K562 (cell line): Measurements from ENCODE around the gene TRPM4. TPM values are rescaled to one million over a fixed set of nuclear protein-coding genes. Genes with fewer than 3 reads are reported as not detected.
A peak's percentile ranks its signal among the peaks of the same experiment; 100 is the strongest.

Experiments used
- ATAC-seq: fragments of 200-7000 bp; cut with Tn5 transposase; 3 replicates; pipeline ENCODE4 v1.9.1; 2020; ENCODE audit warnings: moderate library complexity
- BruUV-seq: library from RNA; stranded (reverse); fragments of 400-500 nt; replicated peaks from 2 replicates; lab custom pipeline; 2021; lab: Mats Ljungman, UMichigan
- CTCF ChIA-PET: fragments of 300-600 bp; formaldehyde crosslinking; extraction: SDS; loops from one replicate; lab custom pipeline; 2021; ENCODE audit warnings: low intra/inter-chr PET ratio; lab: Yijun Ruan, JAX
- POLR2A ChIA-PET: fragments of 300-600, 350-650 bp; sonication (Branson Sonifier 250); formaldehyde crosslinking; extraction: SDS; loops from one replicate; lab custom pipeline; 2021; ENCODE audit warnings: antibody characterized with exemption, inconsistent platforms; lab: Yijun Ruan, JAX
- DNase-seq, 4 experiments: peaks; one replicate each; pipeline versions ENCODE4 v3.0.0 to v3.0.0-alpha.2; 2011 to 2018; ENCODE audit warnings: low spot score in 3 of 4, mixed read lengths in 3 of 4; ENCODE audit errors: extremely low read depth in 1 of 4
- FAIRE-seq: peaks from 2 replicates; lab custom pipeline; 2011; peaks lifted over from hg19 to GRCh38; lab: Jason Lieb, UNC
- H2AFZ ChIP-seq: 2 replicates; pipeline ENCODE4 v1.6.0; 2011; ENCODE audit warnings: low read depth, low read length, control low read depth, inconsistent platforms
- H3K27ac ChIP-seq: fragments of 200-600 bp; 3 replicates; pipeline ENCODE4 v1.8.0; 2011; ENCODE audit warnings: low read depth, mild to moderate bottlenecking, control low read depth, inconsistent platforms, low read length, moderate library complexity, mixed read lengths; ENCODE audit errors: extremely low read depth
- H3K27me3 ChIP-seq, 2 experiments: fragments of 300-600 bp in 1 of 2; 2 replicates in 1 of 2; 3 replicates in 1 of 2; pipeline versions ENCODE4 v1.6.0 to v1.8.0; 2011; ENCODE audit warnings: inconsistent platforms in 2 of 2, low read length in 2 of 2, mild to moderate bottlenecking in 1 of 2, mixed read lengths in 1 of 2, moderate library complexity in 1 of 2; ENCODE audit not compliant: control insufficient read depth in 2 of 2, insufficient read depth in 2 of 2
- H3K36me3 ChIP-seq: fragments of 300-600 bp; 3 replicates; pipeline ENCODE4 v1.8.0; 2011; ENCODE audit warnings: mild to moderate bottlenecking, low read length, inconsistent platforms; ENCODE audit not compliant: control insufficient read depth, insufficient read depth
- H3K4me1 ChIP-seq, 2 experiments: fragments of 200-600 bp in 1 of 2; replicated peaks in 1 of 2; 2 replicates in 1 of 2; 3 replicates in 1 of 2; pipeline versions ENCODE4 v1.5.1 to v1.8.0; 2011; ENCODE audit warnings: inconsistent platforms in 2 of 2, low read length in 2 of 2, mild to moderate bottlenecking in 1 of 2, mixed read lengths in 1 of 2, moderate library complexity in 1 of 2; ENCODE audit not compliant: control insufficient read depth in 2 of 2, insufficient read depth in 2 of 2
- H3K4me2 ChIP-seq: 2 replicates; pipeline ENCODE4 v1.6.1; 2011; ENCODE audit warnings: low read length, control low read depth, inconsistent platforms, mixed read lengths; ENCODE audit not compliant: insufficient read depth
- H3K4me3 ChIP-seq: fragments of 200-600 bp; sonication (generic), shearing (Covaris generic); 2 replicates; pipeline ENCODE4 v1.5.1; 2016; ENCODE audit warnings: control low read depth, inconsistent platforms
- H3K79me2 ChIP-seq: fragments of 200-600 bp; 3 replicates; pipeline ENCODE4 v1.8.0; 2011; ENCODE audit warnings: low read length, inconsistent platforms; ENCODE audit not compliant: control insufficient read depth, insufficient read depth
- H3K9ac ChIP-seq, 2 experiments: 2 replicates each; pipeline versions ENCODE4 v1.6.0 to v1.6.1; 2011; ENCODE audit warnings: low read depth in 2 of 2, low read length in 2 of 2, control low read depth in 1 of 2, inconsistent platforms in 1 of 2, mild to moderate bottlenecking in 1 of 2, mixed read lengths in 1 of 2; ENCODE audit not compliant: insufficient read depth in 1 of 2
- H3K9me1 ChIP-seq: one replicate; pipeline ENCODE4 v1.6.0; 2011; ENCODE audit warnings: inconsistent platforms, mild to moderate bottlenecking, low read length, moderate library complexity; ENCODE audit not compliant: control insufficient read depth, insufficient read depth
- H3K9me3 ChIP-seq: replicated peaks from 2 replicates; pipeline ENCODE4 v1.5.1; 2011; ENCODE audit warnings: low read depth, low read length, inconsistent platforms; ENCODE audit not compliant: control insufficient read depth, insufficient read depth
- H4K20me1 ChIP-seq: replicated peaks from 2 replicates; pipeline ENCODE4 v1.6.1; 2011; ENCODE audit warnings: low read length, inconsistent platforms, mixed read lengths; ENCODE audit not compliant: control insufficient read depth, insufficient read depth
- BCOR ChIP-seq: fragments of 450-650 bp; IDR thresholded peaks from 2 replicates; pipeline ENCODE4 v1.6.1; 2016
- HNRNPL ChIP-seq: fragments of 200-400 bp; formaldehyde crosslinking; IDR thresholded peaks from 2 replicates; pipeline ENCODE4 v1.6.1; 2017; ENCODE audit warnings: low read depth, mild to moderate bottlenecking, low read length
- KLF1 ChIP-seq: fragments of 450-650 bp; IDR thresholded peaks from 2 replicates; pipeline ENCODE4 v1.6.1; 2016; ENCODE audit warnings: missing genetic modification characterization, missing compliant biosample characterization
- NCOA4 ChIP-seq: fragments of 450-650 bp; IDR thresholded peaks from 2 replicates; pipeline ENCODE4 v1.6.1; 2018; ENCODE audit warnings: mild to moderate bottlenecking; ENCODE audit not compliant: partially characterized antibody
- TCF7 ChIP-seq: sonication (generic); IDR thresholded peaks from 2 replicates; pipeline ENCODE4 v1.6.1; 2016; ENCODE audit warnings: antibody characterized with exemption, borderline replicate concordance
- TFAM ChIP-seq: fragments of 250-450 bp; sonication (Bioruptor Pico); conservative IDR thresholded peaks from 2 replicates; pipeline ENCODE4 v1.5.0; 2021; ENCODE audit warnings: mild to moderate bottlenecking, moderate library complexity
- TRIM28 ChIP-seq: fragments of 450-650 bp; IDR thresholded peaks from 2 replicates; pipeline ENCODE4 v1.6.1; 2017
- WGBS: fragments of 100-300 bp; shearing (Covaris generic); methylation state at CpG from one replicate; pipeline ENCODE4 v1.1.6; 2016; ENCODE audit warnings: low coverage, mixed read lengths; ENCODE audit not compliant: insufficient coverage; ENCODE audit errors: missing lambda C conversion rate; 5-methylcytosine and 5-hydroxymethylcytosine counted together
- in situ Hi-C: fragments of 300-500 bp; cut with MboI; formaldehyde crosslinking; loops from 4 replicates; pipeline ENCODE4 v1.15.0; 2018; ENCODE audit warnings: inconsistent platforms, mixed read lengths
- intact Hi-C: fragments of 100-400 bp; cut with micrococcal nuclease; formaldehyde crosslinking; loops from 2 replicates; pipeline ENCODE4 v1.14.2; 2022
- polyA plus RNA-seq, 8 experiments: library from polyadenylated mRNA; depleted of rRNA in 4 of 8; stranded (reverse) in 5 of 8; unstranded in 3 of 8; fragments of >200 nt; fragmentation: Nextera tagmentation in 2 of 8; fragmentation: Illumina TruSeq in 1 of 8; extraction: Ambion mirVana in 2 of 8; extraction: Trizol in 1 of 8; gene quantifications; 2 replicates each; pipeline versions ENCODE4 v1.2.1 to v1.2.3, GENCODE V29; 2011 to 2014; ENCODE audit warnings: inconsistent platforms in 1 of 8, missing spikeins in 1 of 8
- total RNA-seq, 7 experiments: library from RNA; depleted of rRNA in 6 of 7; stranded (reverse); fragments of >200 nt in 6 of 7; fragmentation: Illumina TruSeq in 2 of 7; extraction: Trizol in 2 of 7; gene quantifications; 2 replicates each; pipeline versions ENCODE4 v1.2.1 to v1.2.3, GENCODE V29; 2011 to 2021; ENCODE audit warnings: low replicate concordance in 1 of 7
- TF ChIP-seq, protein P1 (sequence below): sonication (generic); formaldehyde crosslinking; IDR thresholded peaks from 2 replicates; pipeline ENCODE4 v1.8.1; 2022; ENCODE audit warnings: missing genetic modification reagents
- TF ChIP-seq, protein P2 (sequence below), 2 experiments: IDR thresholded peaks in 1 of 2; conservative IDR thresholded peaks in 1 of 2; 2 replicates each; pipeline ENCODE4 v1.6.1; 2016; ENCODE audit warnings: low read depth in 2 of 2, mild to moderate bottlenecking in 1 of 2, missing compliant biosample characterization in 1 of 2, missing genetic modification characterization in 1 of 2, moderate library complexity in 1 of 2
- TF ChIP-seq, protein P3 (sequence below): fragments of 150-350 bp; conservative IDR thresholded peaks from 2 replicates; pipeline ENCODE4 v1.6.1; 2014; ENCODE audit warnings: low read length

Gene TRPM4
- total and polyA plus RNA-seq, 9 of the 15 experiments (the other 6 are each of a cell fraction or from before 2014, with no cell fraction given) = 6.5 to 45.4 (median 15.2) TPM

DNA sequence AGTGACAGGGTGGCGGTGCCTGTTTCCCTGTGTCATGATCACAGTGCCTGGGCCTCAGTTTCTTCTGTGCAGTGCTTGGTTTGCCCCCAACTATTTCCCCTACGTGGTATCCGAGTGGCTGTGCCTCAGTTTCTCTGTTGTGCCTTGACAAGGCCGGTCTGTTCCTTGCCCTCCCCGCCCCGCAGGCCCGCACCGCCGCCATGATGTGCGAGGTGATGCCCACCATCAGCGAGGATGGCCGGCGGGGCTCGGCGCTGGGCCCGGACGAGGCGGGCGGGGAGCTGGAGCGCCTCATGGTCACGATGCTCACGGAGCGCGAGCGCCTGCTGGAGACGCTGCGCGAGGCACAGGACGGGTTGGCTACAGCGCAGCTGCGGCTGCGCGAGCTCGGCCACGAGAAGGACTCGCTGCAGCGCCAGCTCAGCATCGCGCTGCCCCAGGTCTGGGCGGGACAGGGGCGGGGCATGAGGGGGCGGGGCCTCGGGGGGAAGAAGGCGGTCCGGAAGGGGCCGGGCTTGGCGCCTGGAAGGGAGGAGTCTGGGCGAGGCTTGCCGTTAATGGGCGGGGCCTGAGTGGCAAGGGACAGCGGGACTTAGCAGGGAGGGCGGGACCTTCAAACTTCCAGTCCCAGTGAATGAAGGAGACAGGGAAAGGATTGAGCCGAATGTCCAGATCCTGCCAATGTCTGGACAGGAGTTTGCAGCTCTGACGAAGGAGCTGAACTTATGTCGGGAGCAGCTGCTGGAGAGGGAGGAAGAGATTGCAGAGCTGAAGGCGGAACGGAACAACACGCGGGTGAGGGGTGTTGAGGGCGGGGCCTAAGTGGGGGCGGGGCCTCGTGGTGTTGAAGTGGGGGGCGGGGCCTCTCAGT, 29.7 kb upstream of the TRPM4 start (continued):
- no peak for TF ChIP-seq NCOA4
- peak; percentile 44; the same call in 1 of the 2 replicates for TF ChIP-seq HNRNPL
- TF ChIP-seq, protein P1, sequence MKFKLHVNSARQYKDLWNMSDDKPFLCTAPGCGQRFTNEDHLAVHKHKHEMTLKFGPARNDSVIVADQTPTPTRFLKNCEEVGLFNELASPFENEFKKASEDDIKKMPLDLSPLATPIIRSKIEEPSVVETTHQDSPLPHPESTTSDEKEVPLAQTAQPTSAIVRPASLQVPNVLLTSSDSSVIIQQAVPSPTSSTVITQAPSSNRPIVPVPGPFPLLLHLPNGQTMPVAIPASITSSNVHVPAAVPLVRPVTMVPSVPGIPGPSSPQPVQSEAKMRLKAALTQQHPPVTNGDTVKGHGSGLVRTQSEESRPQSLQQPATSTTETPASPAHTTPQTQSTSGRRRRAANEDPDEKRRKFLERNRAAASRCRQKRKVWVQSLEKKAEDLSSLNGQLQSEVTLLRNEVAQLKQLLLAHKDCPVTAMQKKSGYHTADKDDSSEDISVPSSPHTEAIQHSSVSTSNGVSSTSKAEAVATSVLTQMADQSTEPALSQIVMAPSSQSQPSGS (CRISPR knock-in tag) = peak; percentile 81; the same call in 1 of the 2 replicates

DNA sequence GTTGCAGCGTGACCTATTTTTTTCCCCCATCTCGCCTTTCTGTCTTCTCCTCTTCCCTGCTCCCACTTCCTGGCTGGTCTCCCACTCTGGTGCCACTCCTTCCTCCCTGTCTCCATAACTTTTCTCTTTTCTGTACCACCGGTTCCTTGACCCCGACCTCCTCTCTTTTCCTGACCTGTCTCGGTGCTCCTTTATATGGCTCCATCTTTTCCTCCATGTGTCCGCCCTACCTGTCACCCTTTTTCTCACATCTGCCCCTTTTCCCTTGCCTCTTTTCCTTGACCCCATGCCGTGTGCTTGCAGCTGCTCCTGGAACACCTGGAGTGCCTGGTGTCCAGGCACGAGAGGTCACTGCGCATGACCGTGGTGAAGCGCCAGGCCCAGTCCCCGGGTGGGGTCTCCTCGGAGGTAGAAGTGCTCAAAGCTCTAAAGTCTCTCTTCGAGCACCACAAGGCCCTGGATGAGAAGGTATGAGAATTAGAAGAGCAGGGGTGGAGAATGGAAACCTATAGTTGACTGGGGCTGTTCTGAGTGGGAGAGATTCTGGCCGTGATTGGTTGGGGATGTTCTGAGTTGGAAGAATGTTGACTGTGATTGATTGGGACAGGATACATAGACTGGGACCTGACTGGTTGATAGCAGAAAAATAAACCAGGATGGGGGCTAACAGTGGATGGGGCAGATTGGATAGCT, 28.9 kb upstream of the TRPM4 start:
- WGBS = 0% methylated on average over 13 of the region's 15 CpGs
- Histone ChIP-seq H3K36me3 (peaks cover 28% of the 10 kb centered on the region; the same call in 2 of the 3 replicates), H3K9me1 (no peaks in the 10 kb centered on the region), H3K4me2 (peak overlapping the region; percentile 100), H3K4me1 (peaks cover 19 to 56% of the 10 kb centered on the region in 2 experiments), H3K9me3 (no peaks in the 10 kb centered on the region), H3K4me3 (peak overlapping the region; percentile 55), H4K20me1 (no peaks in the 10 kb centered on the region), H3K79me2 (peaks cover 17% of the 10 kb centered on the region; the same call in 2 of the 3 replicates), H2AFZ (peak overlapping the region; percentile 100), H3K27me3 (no peaks in the 10 kb centered on the region), H3K9ac (peak overlapping the region; percentile 76 to 92), H3K27ac (peak overlapping the region; percentile 71)
- TSS peak; percentile 87 for BruUV-seq
- in situ Hi-C loops (no loop called here), intact Hi-C loops (loop anchor here (2.0 kb wide), 1 partner anchor 14 kb away; no protein-coding TSS in a partner anchor)
- POLR2A ChIA-PET = interaction anchor here (0.6 to 3.1 kb wide), 8 partner anchors 9 to 72 kb away, joined by 3 to 15 read pairs (median 6); partner anchors contain the start of gene TRPM4
- CTCF ChIA-PET = interaction anchor here (1.1 kb wide), 1 partner anchor 28 kb away, joined by 5 read pairs; no protein-coding TSS in a partner anchor
- FAIRE-seq = peak; percentile 65
- ATAC-seq = no peak; the same call in 2 of the 3 replicates
- peak in 2 of 4 experiments; percentile 24 to 36 for DNase-seq
- TF ChIP-seq, protein P2, sequence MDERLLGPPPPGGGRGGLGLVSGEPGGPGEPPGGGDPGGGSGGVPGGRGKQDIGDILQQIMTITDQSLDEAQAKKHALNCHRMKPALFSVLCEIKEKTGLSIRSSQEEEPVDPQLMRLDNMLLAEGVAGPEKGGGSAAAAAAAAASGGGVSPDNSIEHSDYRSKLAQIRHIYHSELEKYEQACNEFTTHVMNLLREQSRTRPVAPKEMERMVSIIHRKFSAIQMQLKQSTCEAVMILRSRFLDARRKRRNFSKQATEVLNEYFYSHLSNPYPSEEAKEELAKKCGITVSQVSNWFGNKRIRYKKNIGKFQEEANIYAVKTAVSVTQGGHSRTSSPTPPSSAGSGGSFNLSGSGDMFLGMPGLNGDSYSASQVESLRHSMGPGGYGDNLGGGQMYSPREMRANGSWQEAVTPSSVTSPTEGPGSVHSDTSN (CRISPR knock-in tag; IDR thresholded peaks at IDR 0.05; ENCODE audit: low read depth) = no peak
- TF ChIP-seq, protein P2 (tag; conservative IDR thresholded peaks at IDR 0.05; ENCODE audit: low read depth) = peak; percentile 66
- TF ChIP-seq BCOR (0 out of 2 replicates have a peak, but pooled peaks have one; percentile 25), TRIM28 (no peak), KLF1 (no peak), TCF7 (no peak), TFAM (CRISPR knock-in tag) (no peak)
- TF ChIP-seq, protein P3, sequence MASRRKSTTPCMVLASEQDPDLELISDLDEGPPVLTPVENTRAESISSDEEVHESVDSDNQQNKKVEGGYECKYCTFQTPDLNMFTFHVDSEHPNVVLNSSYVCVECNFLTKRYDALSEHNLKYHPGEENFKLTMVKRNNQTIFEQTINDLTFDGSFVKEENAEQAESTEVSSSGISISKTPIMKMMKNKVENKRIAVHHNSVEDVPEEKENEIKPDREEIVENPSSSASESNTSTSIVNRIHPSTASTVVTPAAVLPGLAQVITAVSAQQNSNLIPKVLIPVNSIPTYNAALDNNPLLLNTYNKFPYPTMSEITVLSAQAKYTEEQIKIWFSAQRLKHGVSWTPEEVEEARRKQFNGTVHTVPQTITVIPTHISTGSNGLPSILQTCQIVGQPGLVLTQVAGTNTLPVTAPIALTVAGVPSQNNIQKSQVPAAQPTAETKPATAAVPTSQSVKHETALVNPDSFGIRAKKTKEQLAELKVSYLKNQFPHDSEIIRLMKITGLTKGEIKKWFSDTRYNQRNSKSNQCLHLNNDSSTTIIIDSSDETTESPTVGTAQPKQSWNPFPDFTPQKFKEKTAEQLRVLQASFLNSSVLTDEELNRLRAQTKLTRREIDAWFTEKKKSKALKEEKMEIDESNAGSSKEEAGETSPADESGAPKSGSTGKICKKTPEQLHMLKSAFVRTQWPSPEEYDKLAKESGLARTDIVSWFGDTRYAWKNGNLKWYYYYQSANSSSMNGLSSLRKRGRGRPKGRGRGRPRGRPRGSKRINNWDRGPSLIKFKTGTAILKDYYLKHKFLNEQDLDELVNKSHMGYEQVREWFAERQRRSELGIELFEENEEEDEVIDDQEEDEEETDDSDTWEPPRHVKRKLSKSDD = no peak
